ENCODE measurements around the gene ACTBL2.

ACTBL2 gene

GRCh38 chr5:57504357-57504756 is 21.7 kb upstream of the ACTBL2 start:
- Histone ChIP-seq H3K9ac (ENCODE audit: low read length) (no peak overlapping the region), H3K4me2 (ENCODE audit: low read depth, low read length, poor library complexity, severe bottlenecking) (no peak overlapping the region)

DNA sequence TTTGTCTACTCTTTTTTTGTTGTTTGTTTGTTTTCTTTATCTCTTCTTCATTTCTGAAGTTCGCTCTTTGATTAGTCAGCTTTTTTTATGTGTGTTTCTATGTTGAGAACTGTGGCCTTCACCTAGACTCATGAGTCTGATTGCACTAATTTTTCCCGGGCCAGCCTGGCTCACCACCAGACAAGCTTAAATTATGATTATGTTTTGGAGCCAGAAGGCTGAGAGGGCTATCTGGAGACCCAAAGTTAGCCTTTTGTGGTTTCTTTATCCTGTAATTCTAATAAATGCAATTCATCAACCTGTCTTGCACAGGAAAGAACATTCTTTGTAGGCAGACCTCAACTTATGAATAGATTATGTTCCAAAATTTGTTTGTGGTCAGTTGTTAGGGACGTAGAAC is 20.8 kb upstream of the ACTBL2 start:
- H3K9me2 ChIP-seq (replicated peaks; ENCODE audit: insufficient read depth, low read length) = no peaks in the 10 kb centered on the region
- no peaks in the 10 kb centered on the region for H3K79me2 ChIP-seq (ENCODE audit: insufficient read depth, low read length)
- no peaks in the 10 kb centered on the region for H4K20me1 ChIP-seq (ENCODE audit: low read depth, low read length)
- no peaks in the 10 kb centered on the region for H3K27me3 ChIP-seq (ENCODE audit: low read length)
- H3K9ac ChIP-seq (ENCODE audit: low read length) = no peak overlapping the region
- H3K9me3 ChIP-seq (ENCODE audit: insufficient read depth, low read length) = no peaks in the 10 kb centered on the region
- TF ChIP-seq, protein P1, sequence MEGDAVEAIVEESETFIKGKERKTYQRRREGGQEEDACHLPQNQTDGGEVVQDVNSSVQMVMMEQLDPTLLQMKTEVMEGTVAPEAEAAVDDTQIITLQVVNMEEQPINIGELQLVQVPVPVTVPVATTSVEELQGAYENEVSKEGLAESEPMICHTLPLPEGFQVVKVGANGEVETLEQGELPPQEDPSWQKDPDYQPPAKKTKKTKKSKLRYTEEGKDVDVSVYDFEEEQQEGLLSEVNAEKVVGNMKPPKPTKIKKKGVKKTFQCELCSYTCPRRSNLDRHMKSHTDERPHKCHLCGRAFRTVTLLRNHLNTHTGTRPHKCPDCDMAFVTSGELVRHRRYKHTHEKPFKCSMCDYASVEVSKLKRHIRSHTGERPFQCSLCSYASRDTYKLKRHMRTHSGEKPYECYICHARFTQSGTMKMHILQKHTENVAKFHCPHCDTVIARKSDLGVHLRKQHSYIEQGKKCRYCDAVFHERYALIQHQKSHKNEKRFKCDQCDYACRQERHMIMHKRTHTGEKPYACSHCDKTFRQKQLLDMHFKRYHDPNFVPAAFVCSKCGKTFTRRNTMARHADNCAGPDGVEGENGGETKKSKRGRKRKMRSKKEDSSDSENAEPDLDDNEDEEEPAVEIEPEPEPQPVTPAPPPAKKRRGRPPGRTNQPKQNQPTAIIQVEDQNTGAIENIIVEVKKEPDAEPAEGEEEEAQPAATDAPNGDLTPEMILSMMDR (IDR thresholded peaks at IDR 0.05; ENCODE audit: insufficient read depth, low read length, poor library complexity, severe bottlenecking) = no peak
- TF ChIP-seq EZH2phosphoT487 (conservative IDR thresholded peaks at IDR 0.05; ENCODE audit: low read length) = no peak
- no peak overlapping the region for H3K4me3 ChIP-seq (ENCODE audit: insufficient read depth, low read length, poor library complexity, severe bottlenecking)
- H3F3A ChIP-seq (ENCODE audit: insufficient read depth) = no peaks in the 10 kb centered on the region
- no peaks in the 10 kb centered on the region for H3K36me3 ChIP-seq (ENCODE audit: low read length)
- no peak overlapping the region for H3K4me2 ChIP-seq (ENCODE audit: low read depth, low read length, poor library complexity, severe bottlenecking)
- no peak overlapping the region for H2AFZ ChIP-seq (ENCODE audit: low read depth, low read length, severe bottlenecking)
- no peak overlapping the region for H3K27ac ChIP-seq (ENCODE audit: low read depth, low read length)

More at GRCh38 chr5:57504357-57504756, 21.7 kb upstream of the ACTBL2 start:
- H3K27ac ChIP-seq (ENCODE audit: low read depth, low read length) = no peak overlapping the region
- no peak overlapping the region for H2AFZ ChIP-seq (ENCODE audit: low read depth, low read length, severe bottlenecking)
- H3K4me3 ChIP-seq (ENCODE audit: insufficient read depth, low read length, poor library complexity, severe bottlenecking) = no peak overlapping the region
- no peaks in the 10 kb centered on the region for H3K36me3 ChIP-seq (ENCODE audit: low read length)
- H3K79me2 ChIP-seq (ENCODE audit: insufficient read depth, low read length) = no peaks in the 10 kb centered on the region
- no peaks in the 10 kb centered on the region for H3F3A ChIP-seq (ENCODE audit: insufficient read depth)
- TF ChIP-seq, protein P1 (IDR thresholded peaks at IDR 0.05; ENCODE audit: insufficient read depth, low read length, poor library complexity, severe bottlenecking) = no peak
- no peak for TF ChIP-seq EZH2phosphoT487 (conservative IDR thresholded peaks at IDR 0.05; ENCODE audit: low read length)
- no peaks in the 10 kb centered on the region for H3K9me3 ChIP-seq (ENCODE audit: insufficient read depth, low read length)
- H3K27me3 ChIP-seq (ENCODE audit: low read length) = no peaks in the 10 kb centered on the region
- H3K9me2 ChIP-seq (replicated peaks; ENCODE audit: insufficient read depth, low read length) = no peaks in the 10 kb centered on the region
- H4K20me1 ChIP-seq (ENCODE audit: low read depth, low read length) = no peaks in the 10 kb centered on the region

DNA sequence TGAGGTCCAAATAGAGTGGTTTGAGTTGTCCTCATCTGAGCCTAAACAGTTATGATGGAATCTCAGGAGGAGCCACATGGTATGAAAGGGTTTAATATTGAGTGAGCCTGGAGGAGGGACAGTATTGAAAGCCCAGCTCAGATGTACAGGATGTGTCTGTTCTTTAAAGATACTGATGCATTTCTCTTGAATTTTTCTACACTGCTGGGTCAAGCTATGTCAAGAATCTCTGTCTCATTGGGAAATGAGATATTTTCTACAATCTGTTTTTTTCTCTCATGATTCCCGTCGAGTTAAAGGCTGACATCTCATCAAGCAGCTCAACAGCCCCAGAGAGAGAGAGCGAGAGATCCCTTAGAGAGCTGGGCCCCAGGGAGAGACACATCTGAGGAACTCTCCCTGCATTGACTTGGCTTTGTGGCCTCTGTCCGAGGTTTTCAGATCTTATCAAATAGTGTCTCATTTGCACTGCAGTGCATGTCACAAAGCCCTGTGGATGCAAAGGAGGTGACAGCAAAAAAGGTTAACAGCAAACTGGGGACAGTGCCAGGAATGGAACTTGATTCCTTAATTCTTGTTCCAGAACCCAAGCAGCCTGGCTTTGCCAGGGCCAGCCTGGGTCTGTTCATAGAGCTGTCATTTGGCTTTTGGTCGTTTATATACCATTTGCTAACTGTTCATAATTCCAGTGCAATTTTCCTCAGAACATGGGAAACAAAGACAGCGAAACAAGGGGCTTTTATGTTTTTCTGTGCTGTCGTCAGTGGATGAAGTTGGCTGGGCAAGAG is 19.0 kb upstream of the ACTBL2 start:
- no peak overlapping the region for H3K27ac ChIP-seq (ENCODE audit: low read depth, low read length)
- TF ChIP-seq, protein P1 (IDR thresholded peaks at IDR 0.05; ENCODE audit: insufficient read depth, low read length, poor library complexity, severe bottlenecking) = no peak
- TF ChIP-seq EZH2phosphoT487 (conservative IDR thresholded peaks at IDR 0.05; ENCODE audit: low read length) = no peak
- no peak overlapping the region for H3K4me2 ChIP-seq (ENCODE audit: low read depth, low read length, poor library complexity, severe bottlenecking)
- no peaks in the 10 kb centered on the region for H4K20me1 ChIP-seq (ENCODE audit: low read depth, low read length)
- H3K9ac ChIP-seq (ENCODE audit: low read length) = no peak overlapping the region
- H3K36me3 ChIP-seq (ENCODE audit: low read length) = no peaks in the 10 kb centered on the region
- H3K9me2 ChIP-seq (replicated peaks; ENCODE audit: insufficient read depth, low read length) = no peaks in the 10 kb centered on the region
- no peak overlapping the region for H3K4me3 ChIP-seq (ENCODE audit: insufficient read depth, low read length, poor library complexity, severe bottlenecking)
- no peaks in the 10 kb centered on the region for H3K79me2 ChIP-seq (ENCODE audit: insufficient read depth, low read length)
- no peaks in the 10 kb centered on the region for H3K27me3 ChIP-seq (ENCODE audit: low read length)
- no peak overlapping the region for H2AFZ ChIP-seq (ENCODE audit: low read depth, low read length, severe bottlenecking)
- H3K9me3 ChIP-seq (ENCODE audit: insufficient read depth, low read length) = no peaks in the 10 kb centered on the region
- H3F3A ChIP-seq (ENCODE audit: insufficient read depth) = no peaks in the 10 kb centered on the region
